Muscle layer of colon (tissue), 2 donors: ENCODE results near the gene LRRIQ4.

Source experiments
- H3K27ac ChIP-seq: one replicate; pipeline ENCODE4 v1.7.0; 2013; ENCODE audit warnings: low read depth, mild to moderate bottlenecking, low read length, moderate library complexity
- H3K27me3 ChIP-seq, 2 donors: one replicate each; pipeline ENCODE4 v1.7.0; 2013; ENCODE audit warnings: low read length in 2 of 2, mild to moderate bottlenecking in 2 of 2; ENCODE audit not compliant: insufficient read depth in 2 of 2, control insufficient read depth in 1 of 2
- H3K36me3 ChIP-seq: one replicate; pipeline ENCODE4 v1.7.0; 2013; ENCODE audit warnings: mild to moderate bottlenecking, low read length; ENCODE audit not compliant: insufficient read depth
- H3K4me1 ChIP-seq: one replicate; pipeline ENCODE4 v1.7.0; 2013; ENCODE audit warnings: mild to moderate bottlenecking, low read length; ENCODE audit not compliant: insufficient read depth
- H3K4me3 ChIP-seq, 2 donors: one replicate each; pipeline ENCODE4 v1.7.0; 2013; ENCODE audit warnings: low read length in 2 of 2, low read depth in 1 of 2, mild to moderate bottlenecking in 1 of 2, moderate library complexity in 1 of 2
- H3K9ac ChIP-seq: one replicate; pipeline ENCODE4 v1.7.0; 2013; ENCODE audit warnings: low read length
- H3K9me3 ChIP-seq: one replicate; pipeline ENCODE4 v1.7.0; 2013; ENCODE audit warnings: mild to moderate bottlenecking, low read length
- donor health status: abdominal sarcoma.
- donor health status: Adenocarcinoma of cecum.

Gene LRRIQ4

DNA sequence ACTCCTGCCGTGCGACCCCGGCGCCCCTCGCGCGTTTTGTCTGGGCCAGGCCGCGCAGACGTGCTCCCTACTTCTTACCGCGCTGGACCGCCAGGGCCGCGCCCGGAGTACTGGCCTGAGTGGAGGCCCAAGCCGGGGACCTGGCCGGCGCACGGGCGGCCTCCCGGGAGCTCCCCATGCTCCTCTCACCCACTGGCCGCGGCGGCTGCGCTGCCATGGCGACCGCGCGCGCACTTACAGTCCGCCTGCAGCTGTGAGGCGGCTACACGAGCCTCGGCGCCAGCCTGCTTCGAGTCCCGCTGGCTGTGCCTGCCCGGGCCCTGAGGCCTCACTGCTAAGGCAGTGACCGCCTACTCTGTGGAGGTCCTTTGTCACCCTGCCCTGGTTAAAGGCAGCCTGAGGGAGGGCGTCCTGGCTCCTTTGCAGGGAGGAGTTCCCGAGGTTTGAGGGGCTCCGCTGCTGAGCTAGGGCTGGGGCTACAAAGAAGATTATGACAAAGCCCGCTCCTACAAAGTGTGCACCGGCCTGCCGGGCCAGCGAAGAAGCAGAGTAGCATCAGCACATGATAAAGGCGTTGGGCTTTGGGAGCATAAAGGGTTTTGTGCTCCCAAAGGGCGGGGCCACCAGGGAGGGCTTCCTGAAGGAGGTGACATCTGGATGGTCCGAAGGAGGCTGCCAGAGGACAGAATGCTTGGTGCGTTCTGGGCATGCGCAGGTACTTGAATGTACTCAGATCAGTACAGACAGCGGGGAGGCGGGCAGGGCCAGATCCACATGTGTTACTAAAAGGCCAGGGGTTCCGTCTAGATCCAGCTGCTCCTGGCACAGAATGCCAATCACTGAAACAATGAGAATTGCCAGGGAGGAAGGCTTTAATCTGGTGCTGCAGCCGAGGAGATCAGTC, at the start of gene LRRIQ4, which contains the start of gene LRRC34:
Gene LRRIQ4, plus strand, starts transcription at position 539 of the 904 bp plus-strand sequence. CDS start 9,052 bp downstream, outside the sequence.
Gene LRRC34, minus strand, starts transcription at position 573 of the 904 bp plus-strand sequence. Its CDS starts 356 bp downstream, at position 217.
- Histone ChIP-seq H3K27me3 (no peaks in the 10 kb centered on the region), H3K36me3 (no peaks in the 10 kb centered on the region), H3K4me1 (peaks cover 15% of the 10 kb centered on the region), H3K9me3 (no peaks in the 10 kb centered on the region), H3K27ac (peak within 1 kb of the TSS; percentile 82), H3K4me3 (peak within 1 kb of the TSS; percentile 73 to 82), H3K9ac (peak within 1 kb of the TSS; percentile 66)

DNA sequence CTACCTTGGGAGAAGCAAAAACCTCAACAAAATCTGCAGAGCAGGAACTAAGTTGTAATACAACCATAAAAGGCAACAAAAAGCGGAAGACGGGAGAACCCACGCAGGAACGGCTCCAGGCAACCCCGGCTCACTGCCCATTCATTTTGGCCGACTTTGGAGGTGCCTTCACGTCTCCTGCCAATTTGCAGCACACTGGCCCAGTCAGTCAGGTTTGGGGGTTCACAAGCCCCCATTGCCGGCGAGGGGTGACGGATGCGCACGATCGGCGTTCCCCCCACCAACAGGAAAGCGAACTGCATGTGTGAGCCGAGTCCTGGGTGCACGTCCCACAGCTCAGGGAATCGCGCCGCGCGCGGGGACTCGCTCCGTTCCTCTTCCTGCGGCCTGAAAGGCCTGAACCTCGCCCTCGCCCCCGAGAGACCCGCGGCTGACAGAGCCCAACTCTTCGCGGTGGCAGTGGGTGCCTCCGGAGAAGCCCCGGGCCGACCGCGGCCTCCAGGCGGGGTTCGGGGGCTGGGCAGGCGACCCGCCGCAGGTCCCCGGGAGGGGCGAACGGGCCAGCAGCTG, 48.3 kb upstream of the LRRIQ4 start:
- H3K36me3 ChIP-seq, result no peaks in the 10 kb centered on the region
- H3K4me1 ChIP-seq, result no peaks in the 10 kb centered on the region

DNA sequence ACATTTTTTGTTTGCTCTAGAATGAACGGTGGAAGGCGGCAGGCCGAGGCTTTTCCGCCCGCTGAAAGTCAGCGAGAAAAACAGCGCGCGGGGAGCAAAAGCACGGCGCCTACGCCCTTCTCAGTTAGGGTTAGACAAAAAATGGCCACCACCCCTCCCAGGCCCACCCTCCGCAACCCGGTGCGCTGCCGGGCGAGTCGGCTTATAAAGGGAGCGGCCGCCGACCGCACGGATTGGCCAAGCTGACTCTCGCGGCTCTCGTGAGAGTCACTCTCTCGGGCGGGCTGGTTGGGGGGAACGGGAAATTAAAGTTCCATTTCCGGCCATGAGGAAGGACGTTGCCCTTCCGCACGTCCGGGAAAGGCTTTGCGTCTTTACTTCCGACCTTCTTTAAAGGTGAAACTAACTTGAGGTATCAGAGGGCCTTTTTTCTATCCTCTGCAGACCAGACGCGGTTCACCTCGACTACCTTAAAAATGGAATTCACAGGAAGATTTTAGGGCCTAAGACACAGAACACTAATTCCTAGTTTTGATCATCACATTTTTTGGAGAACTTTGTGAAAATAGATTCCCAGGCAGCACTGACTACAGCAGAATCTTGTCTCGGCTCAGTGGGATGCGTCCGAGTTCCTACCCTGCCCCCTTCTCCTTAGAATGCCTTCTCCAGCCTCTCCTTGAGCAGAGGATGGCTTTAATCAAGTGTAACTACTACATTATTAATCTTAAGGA, 47.6 kb upstream of the LRRIQ4 start, which contains the start of gene TERC:
Gene TERC, minus strand, starts transcription at position 179 of the 731 bp plus-strand sequence.
- no peaks in the 10 kb centered on the region for H3K4me1 ChIP-seq

More for the DNA sequence above, 48.3 kb upstream of the LRRIQ4 start:
- Histone ChIP-seq H3K27ac (peak overlapping the region; percentile 89), H3K9ac (peak overlapping the region; percentile 85), H3K9me3 (no peaks in the 10 kb centered on the region), H3K4me3 (peak overlapping the region; percentile 67 to 93), H3K27me3 (no peaks in the 10 kb centered on the region)

DNA sequence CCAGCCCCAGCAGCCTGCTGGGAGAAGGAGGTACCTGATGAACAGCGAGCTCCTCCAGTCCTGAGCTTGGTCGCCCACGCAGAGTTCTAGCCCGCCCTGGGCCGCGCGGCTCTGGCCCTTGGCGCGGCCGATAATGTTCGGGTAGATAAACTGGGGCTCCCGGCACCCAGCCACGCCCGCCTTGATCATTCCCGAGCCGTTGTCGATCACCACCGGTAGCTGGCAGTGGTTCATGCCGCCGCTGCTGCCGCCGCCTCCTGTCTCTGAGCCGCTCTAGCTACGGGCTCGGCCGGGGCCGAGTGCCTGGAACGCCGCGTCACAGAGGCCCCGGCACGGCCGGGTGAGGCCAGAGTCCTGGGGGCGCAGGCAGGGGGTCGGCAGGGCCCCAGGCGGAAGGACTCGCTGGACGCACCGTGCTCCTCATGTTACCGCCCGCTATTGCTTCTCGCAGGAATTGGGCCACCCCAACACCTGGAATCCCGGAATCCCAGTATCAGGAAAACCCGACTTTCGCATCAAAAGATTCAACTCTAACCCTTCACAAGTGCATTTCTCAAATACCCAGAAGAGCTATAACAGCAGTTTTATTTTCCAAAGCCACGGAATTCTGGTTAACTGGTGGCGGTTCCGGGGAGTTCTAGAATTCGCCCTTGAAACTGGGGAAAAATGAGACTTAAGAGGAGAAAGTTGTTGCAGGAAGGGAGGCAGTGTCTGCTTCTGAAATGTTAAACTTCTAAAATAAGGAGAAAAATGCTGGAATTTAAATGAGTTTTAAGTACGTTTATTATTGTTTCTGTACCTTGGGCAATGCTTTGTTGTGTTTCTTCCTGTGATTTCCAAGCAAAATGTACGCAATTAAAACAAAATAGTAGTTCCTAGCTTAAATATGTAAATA, 43.1 kb upstream of the LRRIQ4 start, which contains the start of gene ACTRT3:
Gene ACTRT3, minus strand, starts transcription at position 275 of the 895 bp plus-strand sequence. Its CDS starts 41 bp downstream, at position 234.
- Histone ChIP-seq H3K27ac (peak within 1 kb of the TSS; percentile 83), H3K27me3 (no peaks in the 10 kb centered on the region), H3K4me3 (peak within 1 kb of the TSS; percentile 72 to 92), H3K9ac (peak within 1 kb of the TSS; percentile 66), H3K36me3 (peaks cover 4% of the 10 kb centered on the region), H3K9me3 (no peaks in the 10 kb centered on the region), H3K4me1 (peaks cover 8% of the 10 kb centered on the region)

More for the DNA sequence above, 47.6 kb upstream of the LRRIQ4 start, which contains the start of gene TERC:
- Histone ChIP-seq H3K4me3 (peak within 1 kb of the TSS; percentile 67 to 93), H3K36me3 (no peaks in the 10 kb centered on the region), H3K9me3 (no peaks in the 10 kb centered on the region), H3K27ac (peak within 1 kb of the TSS; percentile 89), H3K27me3 (no peaks in the 10 kb centered on the region), H3K9ac (peak within 1 kb of the TSS; percentile 85)

DNA sequence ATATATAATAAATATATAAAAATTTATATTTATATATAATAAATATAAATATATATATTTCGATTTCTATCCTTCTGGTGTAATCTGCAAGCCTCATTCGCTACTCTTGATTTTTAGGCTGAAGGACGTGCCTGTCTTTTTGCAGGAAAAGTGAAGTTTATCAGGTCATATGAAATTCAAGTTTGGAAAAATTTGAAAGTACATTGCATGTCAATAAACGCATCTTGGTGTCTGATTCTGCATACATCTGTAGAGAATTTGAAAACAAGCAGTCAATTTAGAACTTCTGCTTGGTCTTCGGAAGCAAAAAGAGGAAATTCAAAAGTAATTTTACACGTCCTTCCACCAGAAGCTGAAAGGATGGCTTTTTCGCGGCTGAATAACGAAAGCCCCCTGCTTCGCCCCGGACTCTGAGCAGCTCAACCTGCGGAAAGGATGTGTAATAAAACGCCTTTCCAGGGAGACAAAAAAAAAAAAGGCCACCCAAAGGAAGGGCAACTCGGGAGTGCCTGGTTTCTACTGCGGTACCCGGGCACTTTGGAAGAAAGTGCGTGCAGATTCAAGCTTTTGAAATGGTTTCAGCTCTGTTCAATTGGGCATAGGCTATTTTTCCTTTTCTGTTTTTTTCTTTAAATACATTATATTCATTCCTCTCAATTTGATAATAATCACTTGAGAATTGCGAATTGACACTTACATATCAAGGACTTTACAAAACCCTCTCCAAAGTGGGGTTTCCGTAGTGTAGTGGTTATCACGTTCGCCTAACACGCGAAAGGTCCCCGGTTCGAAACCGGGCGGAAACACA, 41.0 kb upstream of the LRRIQ4 start:
- no peaks in the 10 kb centered on the region for H3K9me3 ChIP-seq
- peak overlapping the region; percentile 67 to 86 for H3K4me3 ChIP-seq
- peak overlapping the region; percentile 83 for H3K9ac ChIP-seq
- no peaks in the 10 kb centered on the region for H3K27me3 ChIP-seq
- H3K27ac ChIP-seq, result peak overlapping the region; percentile 98
- H3K4me1 ChIP-seq, result peaks cover 17% of the 10 kb centered on the region
- peaks cover 14% of the 10 kb centered on the region for H3K36me3 ChIP-seq

DNA sequence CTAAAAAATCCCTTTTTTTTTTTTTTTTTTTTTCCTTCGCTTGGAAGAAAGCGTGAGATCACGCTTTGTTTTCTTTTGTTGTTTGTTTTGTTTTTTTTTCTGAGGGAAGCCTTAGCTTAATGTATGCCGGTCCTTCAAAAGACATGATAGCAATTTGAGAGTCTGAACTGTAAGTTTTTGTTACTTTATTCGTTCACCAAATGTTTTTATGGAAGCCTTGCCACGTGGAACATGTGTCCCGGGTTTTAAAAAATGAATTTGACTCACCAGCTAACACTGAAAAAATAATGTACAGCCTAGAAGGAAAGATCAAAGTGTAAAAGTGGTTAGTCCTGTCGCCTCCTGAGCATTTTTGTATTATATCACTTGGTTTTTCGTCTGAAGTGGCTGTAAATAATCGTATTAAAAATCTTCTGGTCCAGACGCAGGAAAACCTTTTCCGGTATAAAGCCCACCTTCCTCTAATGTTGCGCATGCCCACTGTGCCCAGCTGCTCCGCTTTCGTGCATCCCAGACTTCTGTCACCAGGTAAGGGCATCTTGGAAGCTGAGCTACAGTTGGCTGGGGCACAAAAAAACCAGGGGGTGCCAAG, 40.3 kb upstream of the LRRIQ4 start:
- Histone ChIP-seq H3K36me3 (peaks cover 15% of the 10 kb centered on the region), H3K9me3 (no peaks in the 10 kb centered on the region), H3K9ac (peak overlapping the region; percentile 83), H3K4me1 (peaks cover 17% of the 10 kb centered on the region), H3K4me3 (peak overlapping the region; percentile 67 to 86), H3K27ac (peak overlapping the region; percentile 98), H3K27me3 (no peaks in the 10 kb centered on the region)

DNA sequence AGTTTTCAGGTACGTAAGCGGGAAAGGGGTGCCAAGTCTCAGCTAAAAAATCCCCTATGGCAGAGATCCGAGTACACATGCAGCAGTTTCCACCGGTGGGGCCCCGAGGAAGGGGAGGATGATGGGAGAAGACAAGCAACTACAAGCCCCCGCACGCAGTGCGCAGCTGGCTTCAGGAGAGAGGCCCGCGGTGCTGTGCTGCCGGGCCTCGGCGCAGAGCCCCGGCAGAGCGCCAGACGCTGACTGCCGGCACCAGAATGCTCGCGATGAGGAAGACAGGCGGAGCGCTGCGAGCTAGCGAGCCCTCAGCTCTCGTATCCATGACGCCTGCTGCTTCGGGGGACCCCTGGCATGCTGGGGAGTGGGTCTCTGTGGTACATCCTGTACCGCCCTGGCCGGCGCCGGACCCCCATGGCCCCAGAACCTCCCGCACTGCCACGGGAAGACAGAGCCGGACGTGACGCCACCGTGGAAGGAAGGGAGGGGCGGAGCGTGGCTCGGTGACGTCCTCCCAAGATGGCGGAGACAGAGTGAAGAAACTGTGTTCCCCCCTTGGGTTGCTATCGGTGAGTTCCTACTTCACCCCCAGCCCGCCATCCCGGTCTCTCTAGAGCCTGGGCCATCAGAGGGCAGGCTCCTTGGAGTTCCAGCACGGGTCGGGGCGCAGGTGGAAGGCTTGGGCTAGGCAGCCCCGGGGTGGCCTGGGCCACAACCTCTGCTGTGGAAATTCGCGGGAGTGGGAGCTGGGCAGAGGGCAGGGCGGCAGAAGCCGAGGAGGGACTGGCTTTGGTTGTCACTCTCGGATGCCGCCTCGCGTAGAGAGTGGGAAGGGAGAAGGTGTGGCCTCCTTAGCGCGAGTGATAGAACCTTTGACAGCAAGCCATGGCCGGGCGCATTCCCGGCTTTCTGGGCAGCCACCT, 39.5 kb upstream of the LRRIQ4 start, which contains the start of gene MYNN:
Gene MYNN, plus strand, starts transcription at position 500 of the 920 bp plus-strand sequence. CDS start 900 bp downstream, outside the sequence.
- Histone ChIP-seq H3K4me3 (peak within 1 kb of the TSS; percentile 67 to 86), H3K36me3 (peaks cover 23% of the 10 kb centered on the region), H3K9ac (peak within 1 kb of the TSS; percentile 83), H3K27me3 (no peaks in the 10 kb centered on the region), H3K4me1 (peaks cover 17% of the 10 kb centered on the region), H3K27ac (peak within 1 kb of the TSS; percentile 98), H3K9me3 (no peaks in the 10 kb centered on the region)

DNA sequence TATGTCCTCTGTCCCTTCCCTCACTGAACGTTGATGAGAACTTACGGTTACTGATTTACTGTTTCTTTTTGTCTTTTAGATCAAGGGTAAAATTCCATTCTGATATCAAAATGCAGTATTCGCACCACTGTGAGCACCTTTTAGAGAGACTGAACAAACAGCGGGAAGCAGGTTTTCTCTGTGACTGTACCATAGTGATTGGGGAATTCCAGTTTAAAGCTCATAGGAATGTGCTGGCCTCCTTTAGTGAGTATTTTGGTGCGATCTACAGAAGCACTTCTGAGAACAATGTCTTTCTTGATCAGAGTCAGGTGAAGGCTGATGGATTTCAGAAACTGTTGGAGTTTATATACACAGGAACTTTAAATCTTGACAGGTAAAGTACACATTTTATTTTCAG, 38.5 kb upstream of the LRRIQ4 start:
- Histone ChIP-seq H3K4me1 (peaks cover 17% of the 10 kb centered on the region), H3K27me3 (no peaks in the 10 kb centered on the region), H3K27ac (no peak overlapping the region), H3K4me3 (peak overlapping the region; percentile 67 to 86), H3K9ac (peak overlapping the region; percentile 83), H3K36me3 (peaks cover 30% of the 10 kb centered on the region), H3K9me3 (no peaks in the 10 kb centered on the region)

DNA sequence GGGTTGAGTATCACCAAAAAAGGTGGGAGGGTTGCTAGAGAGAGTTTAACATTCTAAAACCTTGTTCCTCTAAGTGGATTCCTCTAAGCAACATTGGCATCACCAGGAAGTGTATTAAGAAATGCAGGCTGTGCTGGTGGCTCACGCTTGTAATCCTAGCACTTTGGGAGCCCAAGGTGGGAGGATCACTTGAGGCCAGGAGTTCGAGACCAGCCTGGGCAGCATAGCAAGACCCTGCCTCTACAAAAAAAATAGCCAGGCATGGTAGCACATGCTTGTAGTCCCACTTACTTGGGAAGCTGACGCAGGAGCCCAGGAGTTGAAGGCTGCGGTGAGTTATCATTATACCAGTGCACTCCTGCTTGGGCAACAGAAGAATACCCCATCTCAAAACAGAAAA, 34.8 kb upstream of the LRRIQ4 start:
- Histone ChIP-seq H3K4me3 (no peak overlapping the region), H3K4me1 (peaks cover 17% of the 10 kb centered on the region), H3K9me3 (no peaks in the 10 kb centered on the region), H3K27ac (no peak overlapping the region), H3K36me3 (peaks cover 56% of the 10 kb centered on the region), H3K27me3 (no peaks in the 10 kb centered on the region), H3K9ac (no peak overlapping the region)
